Measurements from ENCODE around the gene SKI. TPM values are rescaled to one million over a fixed set of nuclear protein-coding genes. Genes with fewer than 3 reads are reported as not detected.
A peak's percentile ranks its signal among the peaks of the same experiment; 100 is the strongest.

The SKI gene
- total and polyA plus RNA-seq, 10 of the 15 experiments (the other 5 are each of a cell fraction or from before 2014, with no cell fraction given): 0.03 to 14.9 (median 0.96) TPM

- TF ChIP-seq, protein P1, sequence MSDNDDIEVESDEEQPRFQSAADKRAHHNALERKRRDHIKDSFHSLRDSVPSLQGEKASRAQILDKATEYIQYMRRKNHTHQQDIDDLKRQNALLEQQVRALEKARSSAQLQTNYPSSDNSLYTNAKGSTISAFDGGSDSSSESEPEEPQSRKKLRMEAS (IDR thresholded peaks at IDR 0.05; ENCODE audit: low read depth, low read length): peak; percentile 36; the same call in 1 of the 2 replicates
- TF ChIP-seq IRF5 (IDR thresholded peaks at IDR 0.05; ENCODE audit: borderline replicate concordance) (no peak), FOXM1 (IDR thresholded peaks at IDR 0.05; ENCODE audit: low read depth, low read length) (no peak), NRF1 (conservative IDR thresholded peaks at IDR 0.05; ENCODE audit: low read depth, low read length) (no peak), EED (IDR thresholded peaks at IDR 0.05; ENCODE audit: low read depth) (no peak), MTA2 (IDR thresholded peaks at IDR 0.05; ENCODE audit: low read depth) (no peak), TCF3 (IDR thresholded peaks at IDR 0.05; ENCODE audit: borderline replicate concordance, insufficient read depth, low read depth, low read length) (peak; percentile 90), HDGF (IDR thresholded peaks at IDR 0.05) (0 out of 2 replicates have a peak, but pooled peaks have one; percentile 16), CHD1 (IDR thresholded peaks at IDR 0.05; ENCODE audit: low read depth, low read length) (no peak)
- TF ChIP-seq, protein P2, sequence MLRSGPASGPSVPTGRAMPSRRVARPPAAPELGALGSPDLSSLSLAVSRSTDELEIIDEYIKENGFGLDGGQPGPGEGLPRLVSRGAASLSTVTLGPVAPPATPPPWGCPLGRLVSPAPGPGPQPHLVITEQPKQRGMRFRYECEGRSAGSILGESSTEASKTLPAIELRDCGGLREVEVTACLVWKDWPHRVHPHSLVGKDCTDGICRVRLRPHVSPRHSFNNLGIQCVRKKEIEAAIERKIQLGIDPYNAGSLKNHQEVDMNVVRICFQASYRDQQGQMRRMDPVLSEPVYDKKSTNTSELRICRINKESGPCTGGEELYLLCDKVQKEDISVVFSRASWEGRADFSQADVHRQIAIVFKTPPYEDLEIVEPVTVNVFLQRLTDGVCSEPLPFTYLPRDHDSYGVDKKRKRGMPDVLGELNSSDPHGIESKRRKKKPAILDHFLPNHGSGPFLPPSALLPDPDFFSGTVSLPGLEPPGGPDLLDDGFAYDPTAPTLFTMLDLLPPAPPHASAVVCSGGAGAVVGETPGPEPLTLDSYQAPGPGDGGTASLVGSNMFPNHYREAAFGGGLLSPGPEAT (IDR thresholded peaks at IDR 0.05; ENCODE audit: low read depth): no peak
- TF ChIP-seq, protein P3, sequence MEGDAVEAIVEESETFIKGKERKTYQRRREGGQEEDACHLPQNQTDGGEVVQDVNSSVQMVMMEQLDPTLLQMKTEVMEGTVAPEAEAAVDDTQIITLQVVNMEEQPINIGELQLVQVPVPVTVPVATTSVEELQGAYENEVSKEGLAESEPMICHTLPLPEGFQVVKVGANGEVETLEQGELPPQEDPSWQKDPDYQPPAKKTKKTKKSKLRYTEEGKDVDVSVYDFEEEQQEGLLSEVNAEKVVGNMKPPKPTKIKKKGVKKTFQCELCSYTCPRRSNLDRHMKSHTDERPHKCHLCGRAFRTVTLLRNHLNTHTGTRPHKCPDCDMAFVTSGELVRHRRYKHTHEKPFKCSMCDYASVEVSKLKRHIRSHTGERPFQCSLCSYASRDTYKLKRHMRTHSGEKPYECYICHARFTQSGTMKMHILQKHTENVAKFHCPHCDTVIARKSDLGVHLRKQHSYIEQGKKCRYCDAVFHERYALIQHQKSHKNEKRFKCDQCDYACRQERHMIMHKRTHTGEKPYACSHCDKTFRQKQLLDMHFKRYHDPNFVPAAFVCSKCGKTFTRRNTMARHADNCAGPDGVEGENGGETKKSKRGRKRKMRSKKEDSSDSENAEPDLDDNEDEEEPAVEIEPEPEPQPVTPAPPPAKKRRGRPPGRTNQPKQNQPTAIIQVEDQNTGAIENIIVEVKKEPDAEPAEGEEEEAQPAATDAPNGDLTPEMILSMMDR (IDR thresholded peaks at IDR 0.05 in 2 of 3, conservative IDR thresholded peaks at IDR 0.05 in 1 of 3; ENCODE audit: control insufficient read depth in 2 of 3, extremely low read depth in 1 of 3, insufficient read depth in 1 of 3, low read depth in 3 of 3, low read length in 3 of 3): peak in 1 of 3 experiments; percentile 2; a peak in 1 of 6 replicates
- TF ChIP-seq, protein P4, sequence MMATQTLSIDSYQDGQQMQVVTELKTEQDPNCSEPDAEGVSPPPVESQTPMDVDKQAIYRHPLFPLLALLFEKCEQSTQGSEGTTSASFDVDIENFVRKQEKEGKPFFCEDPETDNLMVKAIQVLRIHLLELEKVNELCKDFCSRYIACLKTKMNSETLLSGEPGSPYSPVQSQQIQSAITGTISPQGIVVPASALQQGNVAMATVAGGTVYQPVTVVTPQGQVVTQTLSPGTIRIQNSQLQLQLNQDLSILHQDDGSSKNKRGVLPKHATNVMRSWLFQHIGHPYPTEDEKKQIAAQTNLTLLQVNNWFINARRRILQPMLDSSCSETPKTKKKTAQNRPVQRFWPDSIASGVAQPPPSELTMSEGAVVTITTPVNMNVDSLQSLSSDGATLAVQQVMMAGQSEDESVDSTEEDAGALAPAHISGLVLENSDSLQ (IDR thresholded peaks at IDR 0.05): peak; percentile 55; the same call in 1 of the 2 replicates
Measured at GRCh38 chr1:2229037-2229864, 1.1 kb downstream of the SKI start (continued).
